ENCODE measurements around the gene MARS2.
"Not testable (repeated sequence)": the region's sequence is repeated elsewhere in the genome, so short reads cannot be mapped to it uniquely, and the experiment has no call there.

MARS2 gene

DNA sequence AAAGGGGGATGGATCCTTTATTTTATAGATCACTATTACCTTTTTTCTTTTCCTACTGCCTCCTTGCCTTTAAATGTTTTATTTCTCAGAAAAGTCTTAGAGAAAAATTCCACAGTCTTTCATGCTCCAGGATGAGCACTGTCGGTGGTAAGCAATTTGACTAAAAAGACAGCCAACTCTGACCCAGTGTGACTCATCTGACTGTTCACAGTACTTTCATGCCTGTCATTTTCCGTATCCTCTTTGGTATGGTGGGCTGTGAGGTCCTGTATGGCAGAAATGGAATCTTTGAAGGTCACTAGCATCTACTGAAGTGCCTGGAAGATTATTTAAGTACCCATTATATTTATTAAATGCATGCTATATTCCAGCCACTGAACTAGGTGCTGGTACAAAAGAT is 27.7 kb upstream of the MARS2 start:
- in situ Hi-C loops (cut with MboI; ENCODE audit: low sequenced_read_pairs) = no loop called here
- Histone ChIP-seq H3K36me3 (replicated peaks) (no peaks in the 10 kb centered on the region), H3K9me3 (no peaks in the 10 kb centered on the region), H3K27me3 (ENCODE audit: low read depth) (no peaks in the 10 kb centered on the region), H3K4me3 (no peak overlapping the region), H3K4me1 (no peaks in the 10 kb centered on the region)
- DNase-seq (ENCODE audit: low spot score in 2 of 2) = no peak

- H3K9me3 ChIP-seq; DNase-seq (ENCODE audit: low spot score in 2 of 2); H3K4me1 ChIP-seq; H3K4me3 ChIP-seq; H3K27me3 ChIP-seq (ENCODE audit: low read depth); H3K36me3 ChIP-seq (replicated peaks); in situ Hi-C loops (cut with MboI; ENCODE audit: low sequenced_read_pairs): not testable (repeated sequence)
Observed at GRCh38 chr2:197695206-197695605, 10.0 kb upstream of the MARS2 start.

GRCh38 chr2:197695971-197696370 is 9.2 kb upstream of the MARS2 start:
- H3K4me1 ChIP-seq; H3K27me3 ChIP-seq (ENCODE audit: low read depth); in situ Hi-C loops (cut with MboI; ENCODE audit: low sequenced_read_pairs); DNase-seq (ENCODE audit: low spot score in 2 of 2); H3K4me3 ChIP-seq; H3K36me3 ChIP-seq (replicated peaks); H3K9me3 ChIP-seq: not testable (repeated sequence)

- H3K4me3 ChIP-seq; H3K36me3 ChIP-seq (replicated peaks); H3K27me3 ChIP-seq (ENCODE audit: low read depth); H3K9me3 ChIP-seq; H3K4me1 ChIP-seq; in situ Hi-C loops (cut with MboI; ENCODE audit: low sequenced_read_pairs); DNase-seq (ENCODE audit: low spot score in 2 of 2): not testable (repeated sequence)
Observed at GRCh38 chr2:197696571-197696970, 8.6 kb upstream of the MARS2 start.

- in situ Hi-C loops (cut with MboI; ENCODE audit: low sequenced_read_pairs) = loop anchor here (10.0 kb wide), 2 partner anchors 185 to 265 kb away; partner anchors contain the start of genes MOB4 and SF3B1
- H3K9me3 ChIP-seq; DNase-seq (ENCODE audit: low spot score in 2 of 2); H3K4me3 ChIP-seq; H3K4me1 ChIP-seq; H3K36me3 ChIP-seq (replicated peaks); H3K27me3 ChIP-seq (ENCODE audit: low read depth): not testable (repeated sequence)
Observed at GRCh38 chr2:197699724-197700123, 5.4 kb upstream of the MARS2 start.

GRCh38 chr2:197700960-197701359 is 4.2 kb upstream of the MARS2 start:
- in situ Hi-C loops (cut with MboI; ENCODE audit: low sequenced_read_pairs) = loop anchor here (10.0 kb wide), 2 partner anchors 186 to 266 kb away; partner anchors contain the start of genes MOB4 and SF3B1
- no peak for DNase-seq (ENCODE audit: low spot score in 2 of 2)
- H3K4me1 ChIP-seq = peaks cover 4% of the 10 kb centered on the region
- no peaks in the 10 kb centered on the region for H3K27me3 ChIP-seq (ENCODE audit: low read depth)
- H3K4me3 ChIP-seq = no peak overlapping the region
- no peaks in the 10 kb centered on the region for H3K36me3 ChIP-seq (replicated peaks)
- no peaks in the 10 kb centered on the region for H3K9me3 ChIP-seq

DNA sequence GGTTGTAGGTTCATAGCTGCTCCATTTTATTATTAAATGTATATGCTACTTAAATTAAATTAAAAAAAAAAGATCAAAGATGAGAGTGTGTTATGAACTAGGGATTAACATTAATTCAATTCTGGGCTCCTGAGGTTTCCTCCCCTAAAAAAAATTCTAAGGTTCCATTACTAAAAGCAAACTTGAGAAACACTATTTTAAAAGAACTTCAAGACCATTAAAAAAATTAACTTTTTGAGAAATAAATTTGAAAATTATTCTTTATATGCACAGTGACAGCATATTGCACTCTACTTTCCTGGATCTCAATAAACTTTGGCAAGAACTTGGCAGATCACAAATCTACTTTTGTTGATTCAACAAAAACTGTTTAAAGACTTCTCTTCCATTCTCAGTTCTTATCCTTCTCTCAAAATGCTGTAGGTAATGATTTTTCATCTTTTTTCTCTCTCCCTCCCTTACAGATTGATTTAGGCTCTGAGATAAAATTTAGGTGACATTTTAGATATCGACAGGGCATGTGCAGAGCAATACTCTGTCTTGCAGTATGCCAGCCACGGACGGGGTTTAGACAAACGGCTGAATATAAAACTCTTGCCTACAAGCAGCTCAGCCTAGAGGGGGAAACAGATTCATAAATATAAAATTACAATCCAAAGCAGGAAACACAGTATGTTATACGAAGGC is 592 bp upstream of the MARS2 start:
- no peak for DNase-seq (ENCODE audit: low spot score in 2 of 2)
- in situ Hi-C loops (cut with MboI; ENCODE audit: low sequenced_read_pairs) = loop anchor here (10.0 kb wide), 2 partner anchors 190 to 270 kb away; partner anchors contain the start of genes MOB4 and SF3B1
- Histone ChIP-seq H3K4me1 (peaks cover 9% of the 10 kb centered on the region), H3K9me3 (no peaks in the 10 kb centered on the region), H3K36me3 (replicated peaks) (peaks cover 6% of the 10 kb centered on the region), H3K27me3 (ENCODE audit: low read depth) (no peaks in the 10 kb centered on the region), H3K4me3 (peak overlapping the region; percentile 81)

DNA sequence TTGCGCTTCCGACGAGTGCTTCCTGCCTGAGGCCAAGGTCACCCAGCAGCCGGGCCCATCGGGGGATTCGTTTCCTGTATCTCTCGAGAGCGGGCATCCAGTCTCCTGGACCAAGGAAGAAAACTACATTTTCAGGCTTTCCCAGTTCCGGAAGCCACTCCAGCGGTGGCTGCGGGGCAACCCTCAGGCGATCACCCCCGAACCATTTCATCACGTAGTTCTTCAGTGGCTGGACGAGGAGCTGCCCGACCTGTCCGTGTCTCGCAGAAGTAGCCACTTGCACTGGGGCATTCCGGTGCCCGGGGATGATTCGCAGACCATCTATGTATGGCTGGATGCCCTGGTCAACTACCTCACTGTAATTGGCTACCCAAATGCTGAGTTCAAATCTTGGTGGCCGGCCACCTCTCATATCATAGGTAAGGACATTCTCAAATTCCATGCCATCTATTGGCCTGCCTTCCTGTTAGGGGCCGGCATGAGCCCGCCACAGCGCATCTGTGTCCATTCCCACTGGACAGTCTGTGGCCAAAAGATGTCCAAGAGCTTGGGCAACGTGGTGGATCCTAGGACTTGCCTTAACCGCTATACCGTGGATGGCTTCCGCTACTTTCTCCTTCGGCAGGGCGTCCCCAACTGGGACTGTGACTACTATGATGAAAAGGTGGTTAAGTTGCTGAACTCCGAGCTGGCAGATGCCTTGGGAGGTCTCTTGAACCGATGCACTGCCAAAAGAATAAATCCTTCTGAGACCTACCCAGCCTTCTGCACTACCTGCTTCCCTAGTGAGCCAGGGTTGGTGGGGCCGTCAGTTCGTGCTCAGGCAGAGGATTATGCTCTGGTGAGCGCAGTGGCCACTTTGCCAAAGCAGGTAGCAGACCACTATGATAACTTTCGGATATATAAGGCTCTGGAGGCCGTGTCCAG is 1.0 kb downstream of the MARS2 start:
- Histone ChIP-seq H3K9me3 (no peaks in the 10 kb centered on the region), H3K4me3 (peak overlapping the region; percentile 81), H3K36me3 (replicated peaks) (peaks cover 6% of the 10 kb centered on the region), H3K27me3 (ENCODE audit: low read depth) (no peaks in the 10 kb centered on the region), H3K4me1 (peaks cover 9% of the 10 kb centered on the region)
- DNase-seq (ENCODE audit: low spot score in 2 of 2) = peak in 1 of 2 experiments; percentile 42
- in situ Hi-C loops (cut with MboI; ENCODE audit: low sequenced_read_pairs) = loop anchor here (10.0 kb wide), 2 partner anchors 191 to 271 kb away; partner anchors contain the start of genes MOB4 and SF3B1

- Histone ChIP-seq H3K9me3 (no peaks in the 10 kb centered on the region), H3K4me3 (peak overlapping the region; percentile 81), H3K27me3 (ENCODE audit: low read depth) (no peaks in the 10 kb centered on the region), H3K36me3 (replicated peaks) (peaks cover 6% of the 10 kb centered on the region), H3K4me1 (peaks cover 9% of the 10 kb centered on the region)
- DNase-seq (ENCODE audit: low spot score in 2 of 2) = peak in 1 of 2 experiments; percentile 17
- in situ Hi-C loops (cut with MboI; ENCODE audit: low sequenced_read_pairs) = loop anchor here (10.0 kb wide), 2 partner anchors 192 to 272 kb away; partner anchors contain the start of genes MOB4 and SF3B1
Observed at GRCh38 chr2:197706839-197707207, 1.7 kb downstream of the MARS2 start.

DNA sequence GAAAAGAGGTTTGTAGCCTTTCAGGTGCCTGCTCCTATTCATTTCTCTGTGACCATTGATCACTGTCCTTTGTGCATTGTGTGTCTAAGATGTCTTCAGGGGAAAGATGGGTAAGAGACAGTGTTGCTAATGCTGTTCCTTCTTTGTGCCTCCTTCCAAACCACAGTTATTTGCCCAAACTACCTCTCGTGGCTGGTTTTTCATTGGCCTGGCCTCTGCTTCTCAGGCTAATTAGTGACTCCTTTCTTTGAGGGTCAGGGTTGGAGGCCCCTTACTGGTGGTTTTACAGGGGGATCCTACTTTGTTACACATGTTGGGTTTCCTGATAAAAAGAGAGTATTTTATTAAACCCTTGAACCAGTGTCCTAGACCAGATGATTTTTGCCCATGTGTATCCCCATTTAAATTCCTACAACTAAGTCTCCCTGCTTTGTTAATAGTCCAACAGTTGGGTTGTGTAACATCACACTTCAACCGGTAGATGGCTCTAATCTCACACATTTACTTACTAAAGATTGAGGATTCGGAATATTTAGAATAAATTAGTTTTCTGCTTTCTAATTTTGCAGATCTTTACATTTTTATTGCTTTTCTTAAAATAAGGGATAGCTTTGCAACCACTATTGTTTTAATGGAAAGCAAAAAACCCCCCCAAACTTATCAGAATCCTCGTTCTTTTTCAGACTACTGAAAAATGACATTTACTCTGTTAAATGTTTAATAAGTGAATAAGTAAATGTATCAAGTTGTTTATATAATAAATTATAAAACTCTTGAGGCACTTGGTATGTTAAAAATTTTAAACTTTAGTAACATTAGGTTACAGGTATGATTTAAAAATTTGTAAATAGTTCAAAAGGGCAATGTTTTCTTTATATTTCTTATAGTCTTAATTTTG is 2.4 kb downstream of the MARS2 start:
- H3K4me1 ChIP-seq = peaks cover 9% of the 10 kb centered on the region
- no peaks in the 10 kb centered on the region for H3K27me3 ChIP-seq (ENCODE audit: low read depth)

GRCh38 chr2:197708331-197708730 is 3.2 kb downstream of the MARS2 start:
- in situ Hi-C loops (cut with MboI; ENCODE audit: low sequenced_read_pairs) = loop anchor here (10.0 kb wide), 2 partner anchors 194 to 274 kb away; partner anchors contain the start of genes MOB4 and SF3B1
- no peaks in the 10 kb centered on the region for H3K9me3 ChIP-seq
- H3K4me3 ChIP-seq = peak overlapping the region; percentile 81
- H3K27me3 ChIP-seq (ENCODE audit: low read depth) = no peaks in the 10 kb centered on the region
- no peak for DNase-seq (ENCODE audit: low spot score in 2 of 2)
- H3K36me3 ChIP-seq (replicated peaks) = peaks cover 6% of the 10 kb centered on the region
- H3K4me1 ChIP-seq = peaks cover 9% of the 10 kb centered on the region

More for the DNA sequence above, 2.4 kb downstream of the MARS2 start:
- Histone ChIP-seq H3K9me3 (no peaks in the 10 kb centered on the region), H3K4me3 (peak overlapping the region; percentile 81), H3K36me3 (replicated peaks) (peaks cover 6% of the 10 kb centered on the region)
- DNase-seq (ENCODE audit: low spot score in 2 of 2) = peak; percentile 26 to 68
- in situ Hi-C loops (cut with MboI; ENCODE audit: low sequenced_read_pairs) = loop anchor here (10.0 kb wide), 2 partner anchors 193 to 273 kb away; partner anchors contain the start of genes MOB4 and SF3B1

DNA sequence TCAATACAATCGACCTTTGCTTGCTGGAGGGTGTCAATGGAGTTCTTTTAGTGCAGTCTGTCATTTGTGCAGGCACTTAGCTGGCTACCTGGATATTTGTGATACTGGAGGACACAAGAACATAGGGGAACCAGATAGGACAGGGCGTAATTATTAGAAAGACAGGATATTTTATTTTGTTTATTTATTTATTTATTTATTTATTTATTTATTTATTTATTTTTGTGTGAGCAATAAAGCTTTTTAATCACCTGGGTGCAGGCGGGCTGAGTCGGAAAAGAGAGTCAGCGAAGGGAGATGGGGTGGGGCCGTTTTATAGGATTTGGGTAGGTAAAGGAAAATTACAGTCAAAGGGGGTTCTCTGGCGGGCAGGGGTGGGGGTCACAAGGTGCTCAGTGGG is 4.0 kb downstream of the MARS2 start:
- not testable (repeated sequence) for H3K4me3 ChIP-seq; H3K27me3 ChIP-seq (ENCODE audit: low read depth); H3K9me3 ChIP-seq; H3K4me1 ChIP-seq; DNase-seq (ENCODE audit: low spot score in 2 of 2); H3K36me3 ChIP-seq (replicated peaks)
- in situ Hi-C loops (cut with MboI; ENCODE audit: low sequenced_read_pairs) = loop anchor here (10.0 kb wide), 2 partner anchors 194 to 274 kb away; partner anchors contain the start of genes MOB4 and SF3B1
